Measurements from ENCODE around the gene GASK1A.
"Not testable (repeated sequence)": the region's sequence is repeated elsewhere in the genome, so short reads cannot be mapped to it uniquely, and the experiment has no call there.

Gene GASK1A

DNA sequence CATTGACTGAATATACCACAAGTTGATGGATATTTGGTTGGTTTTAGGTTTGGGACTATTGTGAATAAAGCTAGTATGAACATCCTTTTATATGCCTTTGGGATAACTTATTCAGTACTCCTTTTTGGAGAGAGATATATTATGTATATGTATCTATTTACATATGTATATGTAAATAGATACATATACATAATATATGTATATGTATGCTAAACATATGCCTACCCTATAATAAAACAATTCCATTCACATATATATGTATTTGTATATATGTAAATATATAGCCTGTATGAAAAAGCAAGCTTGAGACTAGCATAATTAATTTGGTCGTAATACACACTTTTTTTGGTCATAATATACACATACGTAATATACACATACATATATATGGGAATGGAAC, 15.8 kb upstream of the GASK1A start:
- ChIA-PET POLR2A (no interaction called here), CTCF (interaction anchor here (0.6 to 9.3 kb wide), 6 partner anchors 28 to 539 kb away, joined by 3 to 241 read pairs (median 14); no protein-coding TSS in a partner anchor)

GRCh38 chr3:42964266-42964665, 14.8 kb upstream of the GASK1A start:
- DNase-seq (ENCODE audit: low read depth, low spot score) = no peak
- no peak overlapping the region for H3K4me3 ChIP-seq (ENCODE audit: low read depth, low read length)
- TF ChIP-seq, protein P1, sequence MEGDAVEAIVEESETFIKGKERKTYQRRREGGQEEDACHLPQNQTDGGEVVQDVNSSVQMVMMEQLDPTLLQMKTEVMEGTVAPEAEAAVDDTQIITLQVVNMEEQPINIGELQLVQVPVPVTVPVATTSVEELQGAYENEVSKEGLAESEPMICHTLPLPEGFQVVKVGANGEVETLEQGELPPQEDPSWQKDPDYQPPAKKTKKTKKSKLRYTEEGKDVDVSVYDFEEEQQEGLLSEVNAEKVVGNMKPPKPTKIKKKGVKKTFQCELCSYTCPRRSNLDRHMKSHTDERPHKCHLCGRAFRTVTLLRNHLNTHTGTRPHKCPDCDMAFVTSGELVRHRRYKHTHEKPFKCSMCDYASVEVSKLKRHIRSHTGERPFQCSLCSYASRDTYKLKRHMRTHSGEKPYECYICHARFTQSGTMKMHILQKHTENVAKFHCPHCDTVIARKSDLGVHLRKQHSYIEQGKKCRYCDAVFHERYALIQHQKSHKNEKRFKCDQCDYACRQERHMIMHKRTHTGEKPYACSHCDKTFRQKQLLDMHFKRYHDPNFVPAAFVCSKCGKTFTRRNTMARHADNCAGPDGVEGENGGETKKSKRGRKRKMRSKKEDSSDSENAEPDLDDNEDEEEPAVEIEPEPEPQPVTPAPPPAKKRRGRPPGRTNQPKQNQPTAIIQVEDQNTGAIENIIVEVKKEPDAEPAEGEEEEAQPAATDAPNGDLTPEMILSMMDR (IDR thresholded peaks at IDR 0.05; ENCODE audit: insufficient read depth, low read length, missing control alignments) = no peak
- ChIA-PET CTCF (interaction anchor here (1.3 to 9.3 kb wide), 4 partner anchors 17 to 538 kb away, joined by 3 to 241 read pairs (median 28); no protein-coding TSS in a partner anchor), POLR2A (no interaction called here)

More for the DNA sequence above, 15.8 kb upstream of the GASK1A start:
- H3K4me3 ChIP-seq (ENCODE audit: low read depth, low read length) = no peak overlapping the region
- no peak for DNase-seq (ENCODE audit: low read depth, low spot score)
- TF ChIP-seq, protein P1 (IDR thresholded peaks at IDR 0.05; ENCODE audit: insufficient read depth, low read length, missing control alignments) = no peak

- TF ChIP-seq, protein P1 (IDR thresholded peaks at IDR 0.05; ENCODE audit: insufficient read depth, low read length, missing control alignments) = no peak
- POLR2A ChIA-PET = no interaction called here
- H3K4me3 ChIP-seq (ENCODE audit: low read depth, low read length) = no peak overlapping the region
- DNase-seq (ENCODE audit: low read depth, low spot score) = no peak
- CTCF ChIA-PET = interaction anchor here (2.5 kb wide), 1 partner anchor 9 kb away, joined by 12 read pairs; no protein-coding TSS in a partner anchor
Observed at GRCh38 chr3:42970557-42970956, 8.6 kb upstream of the GASK1A start.

- CTCF ChIA-PET = interaction anchor here (2.5 kb wide), 1 partner anchor 10 kb away, joined by 12 read pairs; no protein-coding TSS in a partner anchor
- TF ChIP-seq, protein P1 (IDR thresholded peaks at IDR 0.05; ENCODE audit: insufficient read depth, low read length, missing control alignments) = no peak
Observed at GRCh38 chr3:42970976-42971772, 7.9 kb upstream of the GASK1A start.

GRCh38 chr3:42974906-42975305, 4.2 kb upstream of the GASK1A start:
- CTCF ChIA-PET; H3K4me3 ChIP-seq (ENCODE audit: low read depth, low read length); DNase-seq (ENCODE audit: low read depth, low spot score); POLR2A ChIA-PET: not testable (repeated sequence)

More at GRCh38 chr3:42970976-42971772, 7.9 kb upstream of the GASK1A start:
- POLR2A ChIA-PET = no interaction called here
- no peak for DNase-seq (ENCODE audit: low read depth, low spot score)
- no peak overlapping the region for H3K4me3 ChIP-seq (ENCODE audit: low read depth, low read length)

GRCh38 chr3:42975456-42975855, 3.7 kb upstream of the GASK1A start:
- ChIA-PET POLR2A (no interaction called here), CTCF (no interaction called here)
- TF ChIP-seq, protein P1 (IDR thresholded peaks at IDR 0.05; ENCODE audit: insufficient read depth, low read length, missing control alignments) = no peak
- DNase-seq (ENCODE audit: low read depth, low spot score) = no peak
- no peak overlapping the region for H3K4me3 ChIP-seq (ENCODE audit: low read depth, low read length)
